Heart left ventricle (tissue), 16 donors: ENCODE results near the gene CHRDL2. TPM values are rescaled to one million over a fixed set of nuclear protein-coding genes. Genes with fewer than 3 reads are reported as not detected.
A peak's percentile ranks its signal among the peaks of the same experiment; 100 is the strongest.

Experiments
- ATAC-seq, 4 donors: fragments of 200-7000 bp; cut with Tn5 transposase; one replicate each; pipeline ENCODE4 v1.9.1; 2020 to 2022; ENCODE audit warnings: moderate library complexity in 4 of 4, mild to moderate bottlenecking in 3 of 4, moderate number of reproducible peaks in 1 of 4
- DNase-seq, 5 donors: peaks; one replicate each; pipeline ENCODE4 v3.0.0-alpha.2; 2020
- H3K27ac ChIP-seq, 12 donors: fragments of 200-600 bp; sonication (generic) in 4 of 12; one replicate each; pipeline versions ENCODE4 v1.5.0 to v1.8.0; 2016 to 2022; ENCODE audit warnings: mild to moderate bottlenecking in 2 of 12
- H3K27me3 ChIP-seq, 9 donors: fragments of 200-600 bp; sonication (generic) in 2 of 9; one replicate each; pipeline versions ENCODE4 v1.5.1 to v1.8.0; 2016 to 2022; ENCODE audit warnings: mild to moderate bottlenecking in 3 of 9
- H3K36me3 ChIP-seq, 9 donors: fragments of 200-600 bp; sonication (generic) in 2 of 9; one replicate each; pipeline versions ENCODE4 v1.5.0 to v1.8.0; 2018 to 2022; ENCODE audit warnings: mild to moderate bottlenecking in 2 of 9
- H3K4me1 ChIP-seq, 12 donors: fragments of 200-600 bp; sonication (generic) in 4 of 12; one replicate each; pipeline versions ENCODE4 v1.5.0 to v1.8.0; 2016 to 2022; ENCODE audit warnings: mild to moderate bottlenecking in 3 of 12
- H3K4me3 ChIP-seq, 12 donors: fragments of 200-600 bp; sonication (generic) in 4 of 12; one replicate each; pipeline versions ENCODE4 v1.5.0 to v1.8.0; 2017 to 2022; ENCODE audit warnings: mild to moderate bottlenecking in 9 of 12, moderate library complexity in 4 of 12
- H3K9me3 ChIP-seq, 12 donors: fragments of 200-600 bp; sonication (generic) in 4 of 12; one replicate each; pipeline versions ENCODE4 v1.5.0 to v1.8.0; 2016 to 2022; ENCODE audit warnings: mild to moderate bottlenecking in 1 of 12
- CTCF ChIP-seq, 12 donors: fragments of 200-600 bp; sonication (generic) in 4 of 12; IDR thresholded peaks; one replicate each; pipeline versions ENCODE4 v1.5.0 to v1.8.0; 2018 to 2022; ENCODE audit warnings: antibody characterized with exemption in 12 of 12, mild to moderate bottlenecking in 5 of 12
- POLR2A ChIP-seq, 2 donors: fragments of 450-650 bp; IDR thresholded peaks; one replicate each; pipeline ENCODE4 v1.6.1; 2017; ENCODE audit warnings: antibody characterized with exemption in 2 of 2, mild to moderate bottlenecking in 2 of 2, moderate library complexity in 2 of 2
- WGBS, 4 donors: extraction: QIAGEN DNeasy Blood & Tissue Kit in 2 of 4; methylation state at CpG; one replicate each; pipeline versions ENCODE4 v1.1.5 to v1.1.7; 2013 to 2018; 5-methylcytosine and 5-hydroxymethylcytosine counted together
- intact Hi-C, 10 donors: fragments of 100-400 bp; cut with DNase I; formaldehyde crosslinking; loops; one replicate each; pipeline versions ENCODE4 v1.11.1 to v1.14.2; 2022
- polyA plus RNA-seq, 2 donors: library from polyadenylated mRNA; stranded (reverse); fragments of 200-250 nt; gene quantifications; one replicate each; pipeline ENCODE4 v1.2.3, GENCODE V29; 2013
- total RNA-seq, 9 donors: library from RNA; depleted of rRNA in 2 of 9; stranded (reverse); fragments of >200 nt in 2 of 9; fragmentation: NEBNext Ultra II Directional in 3 of 9; extraction: Animal tissue kit (Norgen Biotek cat#: 25700) in 3 of 9; gene quantifications; one replicate each; pipeline versions ENCODE4 v1.1.0 to v1.2.4, GENCODE V29; 2016 to 2023
- donor health status: ischemic (EF 13 %, LVEDD 7.1; RV severe dilation, severe dysfunction).
- donor health status: healthy with polysubstance abuse.
- donor health status: DM: no; HTN: yes; CAD: no.
- donor health status: DM: no; HTN: no; CAD: no.
- donor health status: ischemic (EF 25% LVEDD 6.9; RV normal size, moderate dysfunction).
- donor health status: ischemic (EF 25% LVEDD 5.7; RV mildly dilated, moderate dysfunction).
- donor health status: healthy.
- donor health status: DM: yes; HTN: yes; CAD: no.
- donor health status: ischemic (EF 35%, LVEDD 5.7; RV mildly dilated, moderate dysfunction).
- donor health status: nonischemic (EF 11% LVEDD 7.7; RV severe dilation, severe dysfunction).
- donor health status: DM: yes; HTN: yes; CAD: no.
- donor health status: PGD.
- donor health status: ischemic (EF 29% LVEDD 5.4; RV normal size, mild dysfunction).
- donor health status: nonischemic (EF 23%, LVEDD 6.1; RV moderate dilation, normal function).

CHRDL2 gene
- total and polyA plus RNA-seq, 11 donors, result 1.5 to 13.4 (median 3.4) TPM

DNA sequence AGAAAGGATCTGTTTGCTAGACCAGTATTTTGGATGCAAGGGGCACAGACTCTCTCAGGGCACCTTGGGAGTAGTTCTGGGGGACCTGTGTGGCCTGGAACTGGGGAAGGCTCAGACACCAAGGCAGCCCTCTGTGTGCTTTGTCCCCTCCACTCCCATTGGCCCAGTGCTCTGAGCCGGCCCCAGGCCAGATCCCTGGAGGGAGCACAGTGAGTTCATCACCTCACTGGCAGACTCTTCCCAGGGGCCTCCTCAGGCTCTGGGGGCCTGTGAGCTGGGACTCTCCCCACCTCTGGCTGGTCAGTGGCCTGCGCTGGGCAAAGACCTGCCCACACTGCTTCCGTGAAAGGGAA, 51.7 kb downstream of the CHRDL2 start:
- no peak for TF ChIP-seq POLR2A (IDR thresholded peaks at IDR 0.05)
- TF ChIP-seq CTCF (IDR thresholded peaks at IDR 0.05), result no peak
- 85 to 90% (median 86%) methylated on average over 1 to 3 of the region's 3 CpGs for WGBS, 4 donors
- peak in 1 of 5 donors; percentile 12 for DNase-seq
- Histone ChIP-seq H3K27me3 (peaks cover 0 to 8% (median 0%) of the 10 kb centered on the region in 9 donors), H3K4me1 (peaks cover 0 to 34% (median 10%) of the 10 kb centered on the region in 12 donors), H3K36me3 (no peaks in the 10 kb centered on the region), H3K9me3 (no peaks in the 10 kb centered on the region), H3K4me3 (no peak overlapping the region), H3K27ac (peak overlapping the region in 5 of 12 donors; percentile 4 to 33 (median 32))
- intact Hi-C loops, result loop anchor here in 1 of 10 donors (10.0 kb wide), 1 partner anchor 45 kb away; no protein-coding TSS in a partner anchor
- no peak for ATAC-seq

DNA sequence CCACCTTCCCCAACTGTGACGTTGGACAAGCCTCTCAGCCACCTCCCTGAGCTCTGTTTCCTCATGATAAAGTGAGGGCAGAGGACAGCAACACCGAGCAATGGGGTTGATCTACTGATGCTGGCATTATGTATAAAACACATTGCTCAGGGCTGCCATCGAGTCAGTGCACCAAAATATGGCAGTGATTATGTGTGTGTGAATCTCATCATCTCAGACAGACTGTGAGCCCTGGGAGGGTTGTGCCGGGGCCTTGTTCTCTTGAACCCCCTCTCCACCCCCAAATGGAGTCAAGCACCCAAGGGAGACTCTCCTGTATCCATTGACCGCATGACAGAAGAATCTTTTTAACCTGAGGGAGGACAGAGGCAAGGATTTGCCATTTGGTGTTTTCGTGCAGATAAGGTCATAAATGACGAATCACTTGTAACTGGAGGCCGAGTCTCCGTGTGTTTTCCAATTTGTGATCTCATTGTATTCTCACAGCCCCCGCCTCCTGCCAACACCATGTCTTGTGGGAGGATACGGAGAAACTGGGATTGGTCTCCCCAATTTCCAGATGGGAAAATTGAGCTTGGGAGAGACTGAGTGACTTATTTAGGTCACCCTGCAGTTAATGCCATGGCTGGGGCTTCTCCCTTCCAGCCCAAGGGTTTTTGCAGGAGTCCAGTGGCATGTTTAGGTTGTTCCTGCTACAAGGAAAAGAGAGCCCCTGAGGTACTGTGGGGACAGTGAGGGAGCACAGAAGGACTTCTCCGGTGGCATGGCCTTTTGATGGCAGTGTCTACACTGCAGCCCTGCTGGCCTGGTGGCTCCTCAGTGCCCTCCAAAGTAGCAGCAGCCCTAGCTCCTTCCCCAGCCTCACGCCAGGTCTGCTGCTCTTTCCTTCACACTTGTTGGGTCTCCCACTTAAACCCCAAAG, 52.4 kb downstream of the CHRDL2 start:
- WGBS, 4 donors, result 74 to 79% (median 77%) methylated on average over 13 of the region's 13 CpGs
- ATAC-seq, result peak in 2 of 4 donors; percentile 29 to 35

DNA sequence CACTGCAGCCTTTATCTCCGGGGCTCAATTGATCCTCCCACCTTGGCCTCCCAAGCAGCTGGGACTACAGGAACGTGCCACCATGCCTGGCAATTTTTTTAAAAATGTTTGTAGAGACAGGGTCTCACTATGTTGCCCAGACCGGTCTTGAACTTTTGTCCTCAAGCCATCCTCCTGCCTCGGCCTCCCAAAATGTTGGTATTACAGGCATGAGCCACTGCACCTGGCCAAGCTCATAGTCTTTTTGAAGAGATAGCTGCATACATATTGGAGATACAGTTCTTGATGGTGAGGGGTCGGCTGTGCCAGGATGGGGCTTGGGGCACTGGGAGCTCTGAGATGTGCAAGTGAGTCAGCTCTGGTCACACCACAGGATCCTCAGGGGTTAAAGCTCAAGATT, 53.2 kb downstream of the CHRDL2 start:
- H3K9me3 ChIP-seq, result no peaks in the 10 kb centered on the region
- H3K27ac ChIP-seq, result peak overlapping the region in 7 of 12 donors; percentile 9 to 55 (median 23)
- intact Hi-C loops, result loop anchor here in 1 of 10 donors (10.0 kb wide), 1 partner anchor 47 kb away; no protein-coding TSS in a partner anchor
- TF ChIP-seq CTCF (IDR thresholded peaks at IDR 0.05), result no peak
- no peak for TF ChIP-seq POLR2A (IDR thresholded peaks at IDR 0.05)
- H3K36me3 ChIP-seq, result no peaks in the 10 kb centered on the region
- H3K27me3 ChIP-seq, result peaks cover 0 to 2% (median 0%) of the 10 kb centered on the region in 9 donors
- H3K4me1 ChIP-seq, result peaks cover 0 to 25% (median 11%) of the 10 kb centered on the region in 12 donors
- no peak overlapping the region for H3K4me3 ChIP-seq
- 92 to 99% (median 94%) methylated on average over 5 of the region's 5 CpGs for WGBS, 4 donors
- peak in 1 of 5 donors; percentile 14 for DNase-seq
- ATAC-seq, result no peak

More for the DNA sequence above, 52.4 kb downstream of the CHRDL2 start:
- H3K36me3 ChIP-seq, result no peaks in the 10 kb centered on the region
- intact Hi-C loops, result loop anchor here in 1 of 10 donors (10.0 kb wide), 1 partner anchor 46 kb away; no protein-coding TSS in a partner anchor
- peak in 3 of 5 donors; percentile 22 to 59 (median 57) for DNase-seq
- H3K4me1 ChIP-seq, result peaks cover 0 to 29% (median 8%) of the 10 kb centered on the region in 12 donors
- H3K9me3 ChIP-seq, result no peaks in the 10 kb centered on the region
- H3K27ac ChIP-seq, result peak overlapping the region in 9 of 12 donors; percentile 4 to 55 (median 26)
- TF ChIP-seq POLR2A (IDR thresholded peaks at IDR 0.05), result no peak
- TF ChIP-seq CTCF (IDR thresholded peaks at IDR 0.05), result no peak
- peaks cover 0 to 8% (median 0%) of the 10 kb centered on the region in 9 donors for H3K27me3 ChIP-seq
- H3K4me3 ChIP-seq, result no peak overlapping the region

- intact Hi-C loops, result loop anchor here in 1 of 10 donors (10.0 kb wide), 1 partner anchor 48 kb away; no protein-coding TSS in a partner anchor
- Histone ChIP-seq H3K4me1 (peaks cover 0 to 26% (median 16%) of the 10 kb centered on the region in 12 donors), H3K36me3 (no peaks in the 10 kb centered on the region), H3K27ac (peak overlapping the region in 5 of 12 donors; percentile 16 to 34 (median 21)), H3K9me3 (no peaks in the 10 kb centered on the region), H3K4me3 (no peak overlapping the region), H3K27me3 (no peaks in the 10 kb centered on the region)
- no peak for TF ChIP-seq CTCF (IDR thresholded peaks at IDR 0.05)
- TF ChIP-seq POLR2A (IDR thresholded peaks at IDR 0.05), result no peak
- DNase-seq (peak in 4 of 5 donors; percentile 22 to 70 (median 44)), ATAC-seq (peak in 3 of 4 donors; percentile 3 to 36 (median 12))
- 60 to 77% (median 70%) methylated on average over 5 to 6 of the region's 6 CpGs for WGBS, 4 donors
Observed at GRCh38 chr11:74677131-74677530, 54.1 kb downstream of the CHRDL2 start.
